Measurements from ENCODE around the gene PLCB2.

Gene PLCB2

GRCh38 chr15:40302288-40302886 lies 5.3 kb downstream of the PLCB2 start:
- no peak for DNase-seq (ENCODE audit: low spot score)

- no peak for DNase-seq (ENCODE audit: low spot score)
Measured at GRCh38 chr15:40301467-40302179, 6.1 kb downstream of the PLCB2 start.

GRCh38 chr15:40300771-40301170 lies 7.0 kb downstream of the PLCB2 start:
- no peak for DNase-seq (ENCODE audit: low spot score)

GRCh38 chr15:40300367-40300766 lies 7.4 kb downstream of the PLCB2 start:
- no peak for DNase-seq (ENCODE audit: low spot score)

- no peak for DNase-seq (ENCODE audit: low spot score)
Measured at GRCh38 chr15:40298216-40298935, 9.4 kb downstream of the PLCB2 start.

- DNase-seq (ENCODE audit: low spot score) = no peak
Measured at GRCh38 chr15:40297356-40297755, 10.4 kb downstream of the PLCB2 start.

- DNase-seq (ENCODE audit: low spot score) = no peak
Measured at GRCh38 chr15:40296561-40297230, 11.0 kb downstream of the PLCB2 start.

GRCh38 chr15:40295877-40296560 lies 11.7 kb downstream of the PLCB2 start:
- no peak for DNase-seq (ENCODE audit: low spot score)

- DNase-seq (ENCODE audit: low spot score) = no peak
Measured at GRCh38 chr15:40295297-40295696, 12.4 kb downstream of the PLCB2 start.

GRCh38 chr15:40293905-40294895 lies 13.5 kb downstream of the PLCB2 start:
- no peak for DNase-seq (ENCODE audit: low spot score)

GRCh38 chr15:40293006-40293405 lies 14.7 kb downstream of the PLCB2 start:
- DNase-seq (ENCODE audit: low spot score) = no peak

- DNase-seq (ENCODE audit: low spot score) = no peak
Measured at GRCh38 chr15:40292246-40292645, 15.5 kb downstream of the PLCB2 start.

- DNase-seq (ENCODE audit: low spot score) = no peak
Measured at GRCh38 chr15:40290918-40291574, 16.7 kb downstream of the PLCB2 start.

GRCh38 chr15:40290545-40290917 lies 17.2 kb downstream of the PLCB2 start:
- no peak for DNase-seq (ENCODE audit: low spot score)

- DNase-seq (ENCODE audit: low spot score) = no peak
Measured at GRCh38 chr15:40289140-40289775, 18.5 kb downstream of the PLCB2 start.

- DNase-seq (ENCODE audit: low spot score) = no peak
Measured at GRCh38 chr15:40287968-40288367, 19.8 kb downstream of the PLCB2 start.

GRCh38 chr15:40287505-40287904 lies 20.2 kb downstream of the PLCB2 start:
- no peak for DNase-seq (ENCODE audit: low spot score)

- DNase-seq (ENCODE audit: low spot score) = no peak
Measured at GRCh38 chr15:40286794-40287193, 20.9 kb downstream of the PLCB2 start.

GRCh38 chr15:40286061-40286532 lies 21.6 kb downstream of the PLCB2 start:
- DNase-seq (ENCODE audit: low spot score) = peak; percentile 65

- DNase-seq (ENCODE audit: low spot score) = no peak
Measured at GRCh38 chr15:40285554-40286011, 22.2 kb downstream of the PLCB2 start.
